ENCODE data around the gene CASP9. TPM values are rescaled to one million over a fixed set of nuclear protein-coding genes. Genes with fewer than 3 reads are reported as not detected.

Gene CASP9
- total and polyA plus RNA-seq, 2 experiments from 2014 or later, result 14.2 to 17.1 TPM

DNA sequence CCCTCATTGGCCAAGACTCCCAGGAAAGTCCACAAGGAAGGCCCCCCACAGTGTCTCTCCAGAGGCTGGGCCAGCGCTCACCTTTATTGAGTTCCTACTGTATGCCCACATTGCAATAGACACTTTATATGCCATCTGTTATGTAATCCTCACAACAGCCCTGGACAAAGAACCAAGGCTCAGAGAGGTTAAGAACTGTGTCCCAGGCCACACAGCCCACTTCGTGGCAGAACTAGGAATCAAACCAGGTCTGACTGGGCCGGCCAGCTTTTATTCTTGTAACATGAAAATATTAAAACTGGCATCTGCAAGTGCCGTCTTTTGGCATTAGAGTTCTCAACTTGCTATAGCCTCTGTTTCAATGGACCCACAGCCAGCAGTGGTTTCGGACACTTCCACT lies 81.3 kb downstream of the CASP9 start:
- WGBS (ENCODE audit: low lambda C conversion rate, missing lambda C conversion rate), result 91% methylated on average over 5 of the region's 5 CpGs
- no peaks in the 10 kb centered on the region for H3K9me2 ChIP-seq (replicated peaks; ENCODE audit: insufficient read depth)
- no peaks in the 10 kb centered on the region for H3K9me3 ChIP-seq (ENCODE audit: low read depth)
- no peak overlapping the region for H3K4me3 ChIP-seq
- no peaks in the 10 kb centered on the region for H4K20me1 ChIP-seq (ENCODE audit: insufficient read depth, poor library complexity, severe bottlenecking)
- H3K27me3 ChIP-seq, result no peaks in the 10 kb centered on the region
- no peaks in the 10 kb centered on the region for H3K4me1 ChIP-seq (ENCODE audit: insufficient read depth)
- no peak overlapping the region for H3K4me2 ChIP-seq
- H3K36me3 ChIP-seq (replicated peaks; ENCODE audit: insufficient read depth, low read depth), result no peaks in the 10 kb centered on the region
- DNase-seq (ENCODE audit: low spot score), result no peak
- H3K79me2 ChIP-seq, result no peaks in the 10 kb centered on the region
- no peak overlapping the region for H2AFZ ChIP-seq
- H3K27ac ChIP-seq, result no peak overlapping the region
- no peak for TF ChIP-seq EZH2phosphoT487 (IDR thresholded peaks at IDR 0.05; ENCODE audit: low read depth, severe bottlenecking, unreplicated experiment)
- TF ChIP-seq, protein P1, sequence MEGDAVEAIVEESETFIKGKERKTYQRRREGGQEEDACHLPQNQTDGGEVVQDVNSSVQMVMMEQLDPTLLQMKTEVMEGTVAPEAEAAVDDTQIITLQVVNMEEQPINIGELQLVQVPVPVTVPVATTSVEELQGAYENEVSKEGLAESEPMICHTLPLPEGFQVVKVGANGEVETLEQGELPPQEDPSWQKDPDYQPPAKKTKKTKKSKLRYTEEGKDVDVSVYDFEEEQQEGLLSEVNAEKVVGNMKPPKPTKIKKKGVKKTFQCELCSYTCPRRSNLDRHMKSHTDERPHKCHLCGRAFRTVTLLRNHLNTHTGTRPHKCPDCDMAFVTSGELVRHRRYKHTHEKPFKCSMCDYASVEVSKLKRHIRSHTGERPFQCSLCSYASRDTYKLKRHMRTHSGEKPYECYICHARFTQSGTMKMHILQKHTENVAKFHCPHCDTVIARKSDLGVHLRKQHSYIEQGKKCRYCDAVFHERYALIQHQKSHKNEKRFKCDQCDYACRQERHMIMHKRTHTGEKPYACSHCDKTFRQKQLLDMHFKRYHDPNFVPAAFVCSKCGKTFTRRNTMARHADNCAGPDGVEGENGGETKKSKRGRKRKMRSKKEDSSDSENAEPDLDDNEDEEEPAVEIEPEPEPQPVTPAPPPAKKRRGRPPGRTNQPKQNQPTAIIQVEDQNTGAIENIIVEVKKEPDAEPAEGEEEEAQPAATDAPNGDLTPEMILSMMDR (IDR thresholded peaks at IDR 0.05; ENCODE audit: poor library complexity), result no peak
- no peak for TF ChIP-seq EZH2 (IDR thresholded peaks at IDR 0.05; ENCODE audit: borderline replicate concordance)

DNA sequence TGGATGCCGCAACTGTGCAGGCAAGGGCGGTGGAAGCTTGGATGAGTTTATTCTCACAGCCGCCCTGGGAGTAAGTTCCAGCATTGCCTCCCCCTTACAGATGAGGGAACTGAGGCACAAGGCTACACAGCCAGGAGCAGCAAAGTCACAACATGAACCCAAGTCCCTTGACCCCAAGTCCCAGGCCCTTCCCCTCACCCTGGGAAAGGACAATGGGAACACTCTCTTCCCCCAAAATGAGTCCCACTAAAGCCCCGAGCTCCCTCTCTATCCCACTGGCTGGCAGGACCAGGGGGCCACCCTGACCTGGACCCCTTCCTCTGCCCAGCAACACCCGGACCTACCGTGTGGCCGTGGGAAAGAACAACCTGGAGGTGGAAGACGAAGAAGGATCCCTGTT lies 81.9 kb downstream of the CASP9 start:
- no peaks in the 10 kb centered on the region for H4K20me1 ChIP-seq (ENCODE audit: insufficient read depth, poor library complexity, severe bottlenecking)
- WGBS (ENCODE audit: low lambda C conversion rate, missing lambda C conversion rate), result 96% methylated on average over 8 of the region's 8 CpGs
- no peaks in the 10 kb centered on the region for H3K4me1 ChIP-seq (ENCODE audit: insufficient read depth)
- no peak overlapping the region for H2AFZ ChIP-seq
- no peaks in the 10 kb centered on the region for H3K79me2 ChIP-seq
- no peaks in the 10 kb centered on the region for H3K27me3 ChIP-seq
- no peak for DNase-seq (ENCODE audit: low spot score)
- H3K9me3 ChIP-seq (ENCODE audit: low read depth), result no peaks in the 10 kb centered on the region
- H3K4me2 ChIP-seq, result no peak overlapping the region
- no peak overlapping the region for H3K4me3 ChIP-seq
- H3K36me3 ChIP-seq (replicated peaks; ENCODE audit: insufficient read depth, low read depth), result no peaks in the 10 kb centered on the region
- TF ChIP-seq EZH2phosphoT487 (IDR thresholded peaks at IDR 0.05; ENCODE audit: low read depth, severe bottlenecking, unreplicated experiment) (no peak), EZH2 (IDR thresholded peaks at IDR 0.05; ENCODE audit: borderline replicate concordance) (no peak)
- TF ChIP-seq, protein P1 (IDR thresholded peaks at IDR 0.05; ENCODE audit: poor library complexity), result no peak
- no peaks in the 10 kb centered on the region for H3K9me2 ChIP-seq (replicated peaks; ENCODE audit: insufficient read depth)
- no peak overlapping the region for H3K27ac ChIP-seq

Small RNA genes within 50 kb of the gene (small RNA-seq; reads per million reads assigned to genes)
- 0.09 reads per million for gene SCARNA21B

Other genes with a start within 250 kb of the CASP9 start
- 34.0 and 34.4 TPM in 2 replicates for gene EFHD2, start 114.3 kb downstream of the CASP9 start, total RNA-seq
- 63.7 and 67.5 TPM in 2 replicates for gene EFHD2, start 114.3 kb downstream of the CASP9 start, polyA plus RNA-seq
- gene CTRC, start 85.8 kb downstream of the CASP9 start, total RNA-seq, result not detected in 2 replicates
- 0.36 and 0.66 TPM in 2 replicates for gene CTRC, start 85.8 kb downstream of the CASP9 start, polyA plus RNA-seq
- 2.2 and 9.5 TPM in 2 replicates for gene CELA2A, start 67.5 kb downstream of the CASP9 start, total RNA-seq
- 5.6 TPM in 2 replicates for gene CELA2A, start 67.5 kb downstream of the CASP9 start, polyA plus RNA-seq
- gene CELA2B, start 48.1 kb downstream of the CASP9 start, total RNA-seq, result 0.73 TPM in 1 of 2 replicates, not detected in the other
- gene CELA2B, start 48.1 kb downstream of the CASP9 start, polyA plus RNA-seq, result 1.4 TPM in 1 of 2 replicates, not detected in the other
- gene DNAJC16, start 2.6 kb upstream of the CASP9 start, total RNA-seq, result 21.1 and 29.7 TPM in 2 replicates
- gene DNAJC16, start 2.6 kb upstream of the CASP9 start, polyA plus RNA-seq, result 9.5 and 9.6 TPM in 2 replicates
- gene AGMAT, start 60.8 kb upstream of the CASP9 start, total RNA-seq, result 42.9 and 49.9 TPM in 2 replicates
- gene AGMAT, start 60.8 kb upstream of the CASP9 start, polyA plus RNA-seq, result 19.1 and 28.7 TPM in 2 replicates
- gene DDI2, start 93.2 kb upstream of the CASP9 start, total RNA-seq, result 27.4 and 40.1 TPM in 2 replicates
- gene DDI2, start 93.2 kb upstream of the CASP9 start, polyA plus RNA-seq, result 5.6 and 7.5 TPM in 2 replicates
- gene PLEKHM2, start 160.1 kb upstream of the CASP9 start, total RNA-seq, result 38.9 and 43.1 TPM in 2 replicates
- gene PLEKHM2, start 160.1 kb upstream of the CASP9 start, polyA plus RNA-seq, result 30.6 and 31.8 TPM in 2 replicates
- 0.68 and 0.87 TPM in 2 replicates for gene SLC25A34, start 212.0 kb upstream of the CASP9 start, total RNA-seq
- gene SLC25A34, start 212.0 kb upstream of the CASP9 start, polyA plus RNA-seq, result 0.71 and 0.77 TPM in 2 replicates
- gene TMEM82, start 218.3 kb upstream of the CASP9 start, total RNA-seq, result 10.7 and 11.9 TPM in 2 replicates
- gene TMEM82, start 218.3 kb upstream of the CASP9 start, polyA plus RNA-seq, result 14.7 and 16.4 TPM in 2 replicates
- 109 and 117 TPM in 2 replicates for gene FBLIM1, start 234.6 kb upstream of the CASP9 start, total RNA-seq
- 102 and 120 TPM in 2 replicates for gene FBLIM1, start 234.6 kb upstream of the CASP9 start, polyA plus RNA-seq